ENCODE measurements around the gene DRD1.
"Not testable (repeated sequence)": the region's sequence is repeated elsewhere in the genome, so short reads cannot be mapped to it uniquely, and the experiment has no call there.

Gene DRD1

DNA sequence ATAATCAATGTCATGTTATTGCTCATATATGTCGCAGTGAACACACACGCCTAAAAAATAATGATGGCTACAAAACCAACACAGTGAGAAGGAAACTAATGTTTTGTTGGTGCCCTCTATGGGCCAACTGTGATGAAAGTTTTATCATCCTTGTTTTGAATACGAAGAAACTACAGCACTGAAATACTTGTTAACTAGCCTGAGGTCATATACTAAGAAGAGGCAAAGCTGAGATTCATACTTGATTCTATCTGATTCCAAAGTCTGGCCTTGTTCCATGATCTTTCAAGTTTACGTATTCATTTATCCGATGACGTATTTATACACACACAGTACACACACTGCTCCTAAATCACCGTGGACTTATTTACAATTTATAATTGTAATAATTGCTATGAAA is 16.1 kb upstream of the DRD1 start:
- Histone ChIP-seq H3K4me3 (ENCODE audit: insufficient read depth, low read length, poor library complexity, severe bottlenecking) (no peak overlapping the region), H2AFZ (ENCODE audit: low read depth, low read length, severe bottlenecking) (no peak overlapping the region), H3K9me2 (replicated peaks; ENCODE audit: insufficient read depth, low read length) (no peaks in the 10 kb centered on the region)

DNA sequence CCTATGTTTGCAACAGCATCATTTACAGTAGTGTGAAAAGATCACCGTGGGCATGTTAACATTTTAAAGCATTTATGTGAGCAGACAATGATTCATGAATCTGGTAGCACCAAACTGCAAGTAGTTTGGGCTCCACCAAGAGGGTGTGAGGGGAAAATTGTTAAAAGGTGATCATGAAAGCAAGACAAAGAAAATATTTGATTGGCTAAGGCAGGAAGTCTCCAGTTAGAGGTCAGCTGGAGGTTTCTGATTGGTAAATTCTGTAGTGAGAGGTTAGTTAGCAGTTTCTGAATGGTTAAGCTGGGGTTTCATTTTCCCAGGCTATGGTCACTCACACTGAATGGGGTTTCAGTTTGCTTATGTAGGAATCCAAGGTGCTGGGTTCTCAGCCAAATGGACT is 13.5 kb upstream of the DRD1 start:
- no peak overlapping the region for H3K27ac ChIP-seq (ENCODE audit: low read depth, low read length)
- H3K9me3 ChIP-seq (ENCODE audit: insufficient read depth, low read length): no peaks in the 10 kb centered on the region
- no peaks in the 10 kb centered on the region for H3K9me2 ChIP-seq (replicated peaks; ENCODE audit: insufficient read depth, low read length)
- H3K27me3 ChIP-seq (ENCODE audit: low read length): 0 out of 2 replicates have a peak, but pooled peaks cover 4% of the 10 kb centered on the region
- H2AFZ ChIP-seq (ENCODE audit: low read depth, low read length, severe bottlenecking): no peak overlapping the region
- H3K9ac ChIP-seq (ENCODE audit: low read length): no peak overlapping the region
- no peaks in the 10 kb centered on the region for H3K79me2 ChIP-seq (ENCODE audit: insufficient read depth, low read length)
- H3K4me3 ChIP-seq (ENCODE audit: insufficient read depth, low read length, poor library complexity, severe bottlenecking): no peak overlapping the region
- no peaks in the 10 kb centered on the region for H4K20me1 ChIP-seq (ENCODE audit: low read depth, low read length)
- H3F3A ChIP-seq (ENCODE audit: insufficient read depth): no peaks in the 10 kb centered on the region
- H3K4me2 ChIP-seq (ENCODE audit: low read depth, low read length, poor library complexity, severe bottlenecking): no peak overlapping the region
- no peaks in the 10 kb centered on the region for H3K36me3 ChIP-seq (ENCODE audit: low read length)
- TF ChIP-seq, protein P1, sequence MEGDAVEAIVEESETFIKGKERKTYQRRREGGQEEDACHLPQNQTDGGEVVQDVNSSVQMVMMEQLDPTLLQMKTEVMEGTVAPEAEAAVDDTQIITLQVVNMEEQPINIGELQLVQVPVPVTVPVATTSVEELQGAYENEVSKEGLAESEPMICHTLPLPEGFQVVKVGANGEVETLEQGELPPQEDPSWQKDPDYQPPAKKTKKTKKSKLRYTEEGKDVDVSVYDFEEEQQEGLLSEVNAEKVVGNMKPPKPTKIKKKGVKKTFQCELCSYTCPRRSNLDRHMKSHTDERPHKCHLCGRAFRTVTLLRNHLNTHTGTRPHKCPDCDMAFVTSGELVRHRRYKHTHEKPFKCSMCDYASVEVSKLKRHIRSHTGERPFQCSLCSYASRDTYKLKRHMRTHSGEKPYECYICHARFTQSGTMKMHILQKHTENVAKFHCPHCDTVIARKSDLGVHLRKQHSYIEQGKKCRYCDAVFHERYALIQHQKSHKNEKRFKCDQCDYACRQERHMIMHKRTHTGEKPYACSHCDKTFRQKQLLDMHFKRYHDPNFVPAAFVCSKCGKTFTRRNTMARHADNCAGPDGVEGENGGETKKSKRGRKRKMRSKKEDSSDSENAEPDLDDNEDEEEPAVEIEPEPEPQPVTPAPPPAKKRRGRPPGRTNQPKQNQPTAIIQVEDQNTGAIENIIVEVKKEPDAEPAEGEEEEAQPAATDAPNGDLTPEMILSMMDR (IDR thresholded peaks at IDR 0.05; ENCODE audit: insufficient read depth, low read length, poor library complexity, severe bottlenecking): no peak
- TF ChIP-seq EZH2phosphoT487 (conservative IDR thresholded peaks at IDR 0.05; ENCODE audit: low read length): no peak

More for the DNA sequence above, 16.1 kb upstream of the DRD1 start:
- H3K9me3 ChIP-seq (ENCODE audit: insufficient read depth, low read length): no peaks in the 10 kb centered on the region
- H3K27me3 ChIP-seq (ENCODE audit: low read length): 0 out of 2 replicates have a peak, but pooled peaks cover 4% of the 10 kb centered on the region
- no peaks in the 10 kb centered on the region for H4K20me1 ChIP-seq (ENCODE audit: low read depth, low read length)
- H3K4me2 ChIP-seq (ENCODE audit: low read depth, low read length, poor library complexity, severe bottlenecking): no peak overlapping the region
- H3F3A ChIP-seq (ENCODE audit: insufficient read depth): no peaks in the 10 kb centered on the region
- no peak overlapping the region for H3K27ac ChIP-seq (ENCODE audit: low read depth, low read length)
- no peaks in the 10 kb centered on the region for H3K36me3 ChIP-seq (ENCODE audit: low read length)
- no peak overlapping the region for H3K9ac ChIP-seq (ENCODE audit: low read length)
- no peak for TF ChIP-seq EZH2phosphoT487 (conservative IDR thresholded peaks at IDR 0.05; ENCODE audit: low read length)
- TF ChIP-seq, protein P1 (IDR thresholded peaks at IDR 0.05; ENCODE audit: insufficient read depth, low read length, poor library complexity, severe bottlenecking): peak; percentile 20
- no peaks in the 10 kb centered on the region for H3K79me2 ChIP-seq (ENCODE audit: insufficient read depth, low read length)

DNA sequence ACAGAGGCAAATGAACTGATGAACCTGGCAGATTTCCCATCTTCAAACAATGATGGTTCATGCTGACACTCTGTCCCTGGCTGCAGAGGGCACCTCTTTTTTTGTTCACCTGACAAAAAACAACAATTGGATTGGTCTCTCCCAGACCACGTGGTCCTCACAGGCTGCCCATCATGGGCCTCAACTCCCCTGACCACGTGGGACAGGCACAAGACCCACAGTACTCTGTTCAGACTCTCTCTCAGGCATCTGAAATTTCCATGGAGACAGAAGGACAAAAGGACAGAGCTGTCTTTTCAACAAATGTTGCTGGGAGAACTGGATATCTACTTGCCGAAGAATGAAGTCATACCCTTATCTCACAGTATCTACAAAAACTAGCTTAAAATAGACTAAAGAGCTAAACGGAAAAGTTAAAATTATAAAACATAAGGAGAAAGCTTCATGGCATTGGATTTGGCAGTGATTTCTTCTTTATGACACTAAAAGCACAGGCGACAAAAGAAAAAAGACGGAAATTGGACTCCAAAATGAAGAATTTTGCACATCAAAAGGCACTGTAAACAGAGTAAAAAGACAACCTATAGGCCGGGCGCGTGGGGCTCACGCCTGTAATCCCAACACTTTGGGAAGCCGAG is 12.2 kb upstream of the DRD1 start:
- Histone ChIP-seq H3K79me2 (ENCODE audit: insufficient read depth, low read length) (no peaks in the 10 kb centered on the region), H3K9me3 (ENCODE audit: insufficient read depth, low read length) (no peaks in the 10 kb centered on the region), H3K9ac (ENCODE audit: low read length) (no peak overlapping the region), H3K36me3 (ENCODE audit: low read length) (no peaks in the 10 kb centered on the region), H3F3A (ENCODE audit: insufficient read depth) (no peaks in the 10 kb centered on the region), H2AFZ (ENCODE audit: low read depth, low read length, severe bottlenecking) (no peak overlapping the region), H3K4me3 (ENCODE audit: insufficient read depth, low read length, poor library complexity, severe bottlenecking) (no peak overlapping the region), H3K4me2 (ENCODE audit: low read depth, low read length, poor library complexity, severe bottlenecking) (no peak overlapping the region), H3K27ac (ENCODE audit: low read depth, low read length) (no peak overlapping the region), H3K9me2 (replicated peaks; ENCODE audit: insufficient read depth, low read length) (no peaks in the 10 kb centered on the region), H4K20me1 (ENCODE audit: low read depth, low read length) (no peaks in the 10 kb centered on the region), H3K27me3 (ENCODE audit: low read length) (0 out of 2 replicates have a peak, but pooled peaks cover 4% of the 10 kb centered on the region)
- no peak for TF ChIP-seq EZH2phosphoT487 (conservative IDR thresholded peaks at IDR 0.05; ENCODE audit: low read length)
- TF ChIP-seq, protein P1 (IDR thresholded peaks at IDR 0.05; ENCODE audit: insufficient read depth, low read length, poor library complexity, severe bottlenecking): no peak

DNA sequence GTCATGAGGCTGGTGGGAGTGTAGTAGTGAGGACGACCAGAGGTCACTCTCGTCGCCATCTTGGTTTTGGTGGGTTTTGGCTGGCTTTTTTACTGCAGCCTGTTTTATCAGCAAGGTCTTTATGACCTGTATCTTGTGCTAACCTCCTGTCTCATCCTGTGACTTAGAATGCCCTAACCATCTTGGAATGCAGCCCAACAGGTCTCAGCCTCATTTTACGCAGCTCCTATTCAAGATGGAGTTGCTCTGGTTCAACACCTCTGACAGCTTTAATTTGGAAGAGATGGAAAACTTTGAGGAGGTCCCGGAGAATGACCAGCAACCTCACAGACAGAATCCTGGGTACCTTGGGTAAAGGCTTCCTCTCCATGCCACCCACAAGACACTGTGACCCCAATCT is 10.4 kb upstream of the DRD1 start:
- not testable (repeated sequence) for H2AFZ ChIP-seq (ENCODE audit: low read depth, low read length, severe bottlenecking); H3K27ac ChIP-seq (ENCODE audit: low read depth, low read length); H3K9me2 ChIP-seq (replicated peaks; ENCODE audit: insufficient read depth, low read length); H3K4me3 ChIP-seq (ENCODE audit: insufficient read depth, low read length, poor library complexity, severe bottlenecking); H3F3A ChIP-seq (ENCODE audit: insufficient read depth); H3K27me3 ChIP-seq (ENCODE audit: low read length); H3K36me3 ChIP-seq (ENCODE audit: low read length); H3K9me3 ChIP-seq (ENCODE audit: insufficient read depth, low read length); H3K9ac ChIP-seq (ENCODE audit: low read length); H3K4me2 ChIP-seq (ENCODE audit: low read depth, low read length, poor library complexity, severe bottlenecking); H4K20me1 ChIP-seq (ENCODE audit: low read depth, low read length); H3K79me2 ChIP-seq (ENCODE audit: insufficient read depth, low read length)
